HepG2 (cell line): ENCODE results near the gene SULT2B1. TPM values are rescaled to one million over a fixed set of nuclear protein-coding genes. Genes with fewer than 3 reads are reported as not detected.

Experiments
- ATAC-seq: fragments of 200-7000 bp; cut with Tn5 transposase; 3 replicates; pipeline ENCODE4 v1.9.1; 2020; ENCODE audit warnings: mild to moderate bottlenecking, moderate library complexity
- BruUV-seq: library from RNA; stranded (reverse); fragments of 400-500 nt; replicated peaks from 2 replicates; lab custom pipeline; 2021; lab: Mats Ljungman, UMichigan
- CTCF ChIA-PET: fragments of 300-600 bp; formaldehyde crosslinking; extraction: SDS; loops from one replicate; lab custom pipeline; 2021; ENCODE audit warnings: low total read pairs, inconsistent platforms, low intra/inter-chr PET ratio; lab: Yijun Ruan, JAX
- POLR2A ChIA-PET: fragments of 350-600 bp; sonication (Branson Sonifier 250); formaldehyde crosslinking; loops from one replicate; lab custom pipeline; 2020; ENCODE audit warnings: antibody characterized with exemption, inconsistent platforms; lab: Yijun Ruan, JAX
- DNase-seq: peaks from one replicate; pipeline ENCODE4 v3.0.0-alpha.2; 2015; ENCODE audit warnings: low spot score
- FAIRE-seq: peaks from 3 replicates; lab custom pipeline; 2011; peaks lifted over from hg19 to GRCh38; lab: Jason Lieb, UNC
- H2AFZ ChIP-seq: one replicate; pipeline ENCODE4 v1.6.1; 2011; ENCODE audit warnings: low read length, inconsistent platforms
- H3K27ac ChIP-seq: fragments of 300-600 bp; 3 replicates; pipeline ENCODE4 v1.8.0; 2011; ENCODE audit warnings: mixed run types, mild to moderate bottlenecking, mixed read lengths, low read length, inconsistent platforms; ENCODE audit not compliant: insufficient read depth; ENCODE audit errors: extremely low read length
- H3K27me3 ChIP-seq, 2 experiments: fragments of 200-600 bp in 1 of 2; 2 replicates in 1 of 2; 3 replicates in 1 of 2; pipeline versions ENCODE4 v1.6.0 to v1.8.0; 2011; ENCODE audit warnings: low read length in 2 of 2, mild to moderate bottlenecking in 2 of 2, moderate library complexity in 2 of 2, inconsistent platforms in 1 of 2; ENCODE audit not compliant: insufficient read depth in 2 of 2, control insufficient read depth in 1 of 2
- H3K36me3 ChIP-seq, 2 experiments: fragments of 200-600 bp in 1 of 2; replicated peaks in 1 of 2; 2 replicates in 1 of 2; 3 replicates in 1 of 2; pipeline versions ENCODE4 v1.5.1 to v1.8.0; 2011; ENCODE audit warnings: low read length in 2 of 2, inconsistent platforms in 1 of 2; ENCODE audit not compliant: insufficient read depth in 2 of 2, control insufficient read depth in 1 of 2
- H3K4me1 ChIP-seq: 2 replicates; pipeline ENCODE4 v1.5.1; 2012; ENCODE audit warnings: low read length, inconsistent platforms; ENCODE audit not compliant: insufficient read depth
- H3K4me2 ChIP-seq: 2 replicates; pipeline ENCODE4 v1.6.0; 2011; ENCODE audit warnings: low read depth, low read length, inconsistent platforms
- H3K4me3 ChIP-seq, 3 experiments: fragments of 200-600 bp in 1 of 3; sonication (generic), shearing (Covaris generic) in 1 of 3; replicated peaks in 1 of 3; 2 replicates each; pipeline ENCODE4 v1.5.1; 2011 to 2016; ENCODE audit warnings: low read length in 3 of 3, inconsistent platforms in 2 of 3, low read depth in 2 of 3, mild to moderate bottlenecking in 2 of 3, control low read depth in 1 of 3, mixed read lengths in 1 of 3; ENCODE audit not compliant: insufficient read depth in 1 of 3
- H3K79me2 ChIP-seq: one replicate; pipeline ENCODE4 v1.6.1; 2011; ENCODE audit warnings: low read length, inconsistent platforms; ENCODE audit not compliant: insufficient read depth
- H3K9ac ChIP-seq: 2 replicates; pipeline ENCODE4 v1.6.0; 2011; ENCODE audit warnings: mild to moderate bottlenecking, low read depth, low read length, inconsistent platforms; ENCODE audit not compliant: insufficient read depth
- H3K9me3 ChIP-seq: 2 replicates; pipeline ENCODE4 v1.5.1; 2012; ENCODE audit warnings: mild to moderate bottlenecking, low read length
- H4K20me1 ChIP-seq: 2 replicates; pipeline ENCODE4 v1.6.0; 2011; ENCODE audit warnings: inconsistent platforms, mild to moderate bottlenecking, low read length, moderate library complexity; ENCODE audit not compliant: insufficient read depth
- CREB1 ChIP-seq, 2 experiments: fragments of 450-650 bp in 1 of 2; IDR thresholded peaks; 2 replicates each; pipeline ENCODE4 v1.6.1; 2016 to 2017; ENCODE audit warnings: control low read depth in 1 of 2, mild to moderate bottlenecking in 1 of 2, missing compliant biosample characterization in 1 of 2, missing genetic modification characterization in 1 of 2
- ERF ChIP-seq: IDR thresholded peaks from 2 replicates; pipeline ENCODE4 v1.6.1; 2018; ENCODE audit warnings: missing biosample characterization, missing genetic modification reagents
- NFAT5 ChIP-seq: sonication (generic); formaldehyde crosslinking; IDR thresholded peaks from 2 replicates; pipeline ENCODE4 v1.4.0; 2020; ENCODE audit warnings: missing genetic modification reagents
- PHF8 ChIP-seq: sonication (generic); formaldehyde crosslinking; IDR thresholded peaks from 2 replicates; pipeline ENCODE4 v1.5.0; 2020; ENCODE audit warnings: missing genetic modification reagents
- POLR2A ChIP-seq, 2 experiments: IDR thresholded peaks; 2 replicates each; pipeline ENCODE4 v1.6.1; 2011; ENCODE audit warnings: low read depth in 2 of 2, low read length in 2 of 2, mild to moderate bottlenecking in 1 of 2, moderate library complexity in 1 of 2; ENCODE audit not compliant: insufficient read depth in 1 of 2
- ZFX ChIP-seq: sonication (generic); formaldehyde crosslinking; IDR thresholded peaks from 2 replicates; pipeline ENCODE4 v1.4.0; 2020; ENCODE audit warnings: mild to moderate bottlenecking, low read depth, missing genetic modification reagents, moderate library complexity
- ZFY ChIP-seq: sonication (generic); formaldehyde crosslinking; IDR thresholded peaks from 2 replicates; pipeline ENCODE4 v1.4.0; 2020; ENCODE audit warnings: missing genetic modification reagents
- ZSCAN25 ChIP-seq: sonication (generic); formaldehyde crosslinking; IDR thresholded peaks from 2 replicates; pipeline ENCODE4 v1.8.0; 2022; ENCODE audit warnings: mild to moderate bottlenecking, missing genetic modification reagents
- WGBS: methylation state at CpG from one replicate; pipeline ENCODE4 v1.1.6; 2017; ENCODE audit warnings: low lambda C conversion rate; 5-methylcytosine and 5-hydroxymethylcytosine counted together
- in situ Hi-C: cut with HindIII; loops from 2 replicates; pipeline ENCODE4 v1.10.0; 2017; ENCODE audit warnings: low pct_unique_long_range_greater_than_20kb; ENCODE audit not compliant: extremely low pct_ligation_motif_present
- intact Hi-C: fragments of 100-400 bp; cut with micrococcal nuclease; formaldehyde crosslinking; loops from one replicate; pipeline ENCODE4 v1.10.0; 2022; ENCODE audit not compliant: unreplicated experiment
- polyA plus RNA-seq, 8 experiments: library from polyadenylated mRNA; depleted of rRNA in 3 of 8; stranded (reverse) in 7 of 8; unstranded in 1 of 8; fragments of >200 nt; fragmentation: Illumina TruSeq in 4 of 8; extraction: Trizol in 4 of 8; gene quantifications; 2 replicates each; pipeline versions ENCODE4 v1.2.1 to v1.2.3, GENCODE V29; 2011 to 2016; ENCODE audit warnings: low read depth in 4 of 8, missing spikeins in 1 of 8, mixed read lengths in 1 of 8; ENCODE audit not compliant: insufficient read depth in 1 of 8
- total RNA-seq, 5 experiments: library from RNA; depleted of rRNA; stranded (reverse); fragments of >200 nt; fragmentation: Illumina TruSeq; extraction: Trizol; gene quantifications; 2 replicates each; pipeline ENCODE4 v1.2.3, GENCODE V29; 2016; ENCODE audit warnings: low read depth in 1 of 5
- TF ChIP-seq, protein P1 (sequence below): sonication (generic); formaldehyde crosslinking; IDR thresholded peaks from 2 replicates; pipeline ENCODE4 v1.5.1; 2020; ENCODE audit warnings: mild to moderate bottlenecking, missing genetic modification reagents, moderate library complexity
- TF ChIP-seq, protein P2 (sequence below): sonication (generic); formaldehyde crosslinking; IDR thresholded peaks from 2 replicates; pipeline ENCODE4 v1.5.0; 2020; ENCODE audit warnings: mild to moderate bottlenecking, missing genetic modification reagents, moderate library complexity

Gene SULT2B1
- total and polyA plus RNA-seq, 2 of the 13 experiments (the other 11 are each of a cell fraction or from before 2014, with no cell fraction given): 0.13 TPM; not detected in 1

DNA sequence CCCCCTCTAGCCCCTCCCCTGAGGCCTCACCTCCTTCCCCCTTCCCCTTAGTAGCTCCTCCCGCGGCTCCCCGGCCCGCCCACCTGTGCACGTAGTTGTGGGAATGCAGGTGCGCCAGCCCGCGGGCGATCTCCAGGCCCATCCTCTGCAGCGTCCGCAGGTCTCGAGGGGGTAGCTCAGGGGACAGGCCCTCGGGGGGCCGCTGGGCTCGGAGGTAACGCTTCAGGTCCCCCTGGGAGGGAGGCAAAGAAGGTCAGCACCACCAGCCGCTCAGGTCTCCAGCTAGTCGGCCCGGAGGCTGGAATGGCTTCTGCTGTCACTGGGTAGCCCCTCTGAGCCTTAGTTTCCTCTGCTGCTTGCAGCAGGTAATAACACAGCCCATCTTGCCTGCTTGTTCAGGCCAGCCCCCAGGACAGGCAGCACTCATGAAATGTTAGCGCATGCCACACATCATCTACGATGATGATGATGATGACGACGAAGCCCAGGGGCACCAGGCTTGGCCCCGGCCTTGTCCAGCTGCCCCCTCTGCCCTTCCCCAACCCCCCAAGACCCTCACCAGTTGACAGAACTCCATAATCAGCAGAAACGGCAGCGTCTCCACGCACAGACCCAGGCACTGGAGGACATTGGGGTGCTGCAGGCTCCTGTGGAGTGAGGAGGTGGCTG lies 49.5 kb upstream of the SULT2B1 start:
- Histone ChIP-seq H3K27ac (no peak overlapping the region), H3K4me1 (peaks cover 40% of the 10 kb centered on the region), H3K9ac (peak overlapping the region; percentile 10; the same call in 1 of the 2 replicates), H3K9me3 (no peaks in the 10 kb centered on the region), H2AFZ (no peak overlapping the region), H3K36me3 (no peaks in the 10 kb centered on the region), H3K79me2 (no peaks in the 10 kb centered on the region), H4K20me1 (no peaks in the 10 kb centered on the region), H3K27me3 (peaks cover 0 to 9% of the 10 kb centered on the region in 2 experiments; a peak in 2 of 5 replicates), H3K4me2 (peak overlapping the region; percentile 64), H3K4me3 (peak overlapping the region in 2 of 3 experiments; percentile 44 to 68; a peak in 3 of 6 replicates)
- intact Hi-C loops (no loop called here), in situ Hi-C loops (loop anchor here (5.0 kb wide), 1 partner anchor 85 kb away; no protein-coding TSS in a partner anchor)
- no TSS peak for BruUV-seq
- DNase-seq (no peak), ATAC-seq (no peak), FAIRE-seq (no peak)
- POLR2A ChIA-PET: interaction anchor here (0.6 to 1.2 kb wide), 12 partner anchors 10 to 139 kb away, joined by 3 to 13 read pairs (median 4); partner anchors contain the start of genes RPL18, SPHK2 and TMEM143
- CTCF ChIA-PET: interaction anchor here (1.0 kb wide), 1 partner anchor 82 kb away, joined by 6 read pairs; no protein-coding TSS in a partner anchor
- WGBS: 12% methylated on average over 14 of the region's 27 CpGs
- TF ChIP-seq ZFX (peak; percentile 50; the same call in 1 of the 2 replicates), CREB1 (IDR thresholded peaks at IDR 0.05) (peak; percentile 25; the same call in 1 of the 2 replicates), CREB1 (CRISPR knock-in tag; IDR thresholded peaks at IDR 0.05) (no peak), POLR2A (IDR thresholded peaks at IDR 0.05; ENCODE audit: insufficient read depth in 1 of 2, low read depth in 2 of 2, low read length in 2 of 2) (0 out of 4 replicates have a peak, but pooled peaks of 1 of the 2 experiments have one; percentile 37), ZFY (CRISPR knock-in tag) (peak; percentile 13; the same call in 1 of the 2 replicates), NFAT5 (CRISPR knock-in tag) (0 out of 2 replicates have a peak, but pooled peaks have one; percentile 56), PHF8 (CRISPR knock-in tag) (0 out of 2 replicates have a peak, but pooled peaks have one; percentile 25), ERF (CRISPR knock-in tag) (0 out of 2 replicates have a peak, but pooled peaks have one; percentile 21), ZSCAN25 (CRISPR knock-in tag) (no peak)
- TF ChIP-seq, protein P1, sequence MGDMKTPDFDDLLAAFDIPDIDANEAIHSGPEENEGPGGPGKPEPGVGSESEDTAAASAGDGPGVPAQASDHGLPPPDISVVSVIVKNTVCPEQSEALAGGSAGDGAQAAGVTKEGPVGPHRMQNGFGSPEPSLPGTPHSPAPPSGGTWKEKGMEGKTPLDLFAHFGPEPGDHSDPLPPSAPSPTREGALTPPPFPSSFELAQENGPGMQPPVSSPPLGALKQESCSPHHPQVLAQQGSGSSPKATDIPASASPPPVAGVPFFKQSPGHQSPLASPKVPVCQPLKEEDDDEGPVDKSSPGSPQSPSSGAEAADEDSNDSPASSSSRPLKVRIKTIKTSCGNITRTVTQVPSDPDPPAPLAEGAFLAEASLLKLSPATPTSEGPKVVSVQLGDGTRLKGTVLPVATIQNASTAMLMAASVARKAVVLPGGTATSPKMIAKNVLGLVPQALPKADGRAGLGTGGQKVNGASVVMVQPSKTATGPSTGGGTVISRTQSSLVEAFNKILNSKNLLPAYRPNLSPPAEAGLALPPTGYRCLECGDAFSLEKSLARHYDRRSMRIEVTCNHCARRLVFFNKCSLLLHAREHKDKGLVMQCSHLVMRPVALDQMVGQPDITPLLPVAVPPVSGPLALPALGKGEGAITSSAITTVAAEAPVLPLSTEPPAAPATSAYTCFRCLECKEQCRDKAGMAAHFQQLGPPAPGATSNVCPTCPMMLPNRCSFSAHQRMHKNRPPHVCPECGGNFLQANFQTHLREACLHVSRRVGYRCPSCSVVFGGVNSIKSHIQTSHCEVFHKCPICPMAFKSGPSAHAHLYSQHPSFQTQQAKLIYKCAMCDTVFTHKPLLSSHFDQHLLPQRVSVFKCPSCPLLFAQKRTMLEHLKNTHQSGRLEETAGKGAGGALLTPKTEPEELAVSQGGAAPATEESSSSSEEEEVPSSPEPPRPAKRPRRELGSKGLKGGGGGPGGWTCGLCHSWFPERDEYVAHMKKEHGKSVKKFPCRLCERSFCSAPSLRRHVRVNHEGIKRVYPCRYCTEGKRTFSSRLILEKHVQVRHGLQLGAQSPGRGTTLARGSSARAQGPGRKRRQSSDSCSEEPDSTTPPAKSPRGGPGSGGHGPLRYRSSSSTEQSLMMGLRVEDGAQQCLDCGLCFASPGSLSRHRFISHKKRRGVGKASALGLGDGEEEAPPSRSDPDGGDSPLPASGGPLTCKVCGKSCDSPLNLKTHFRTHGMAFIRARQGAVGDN (CRISPR knock-in tag): peak; percentile 43; the same call in 1 of the 2 replicates
- TF ChIP-seq, protein P2, sequence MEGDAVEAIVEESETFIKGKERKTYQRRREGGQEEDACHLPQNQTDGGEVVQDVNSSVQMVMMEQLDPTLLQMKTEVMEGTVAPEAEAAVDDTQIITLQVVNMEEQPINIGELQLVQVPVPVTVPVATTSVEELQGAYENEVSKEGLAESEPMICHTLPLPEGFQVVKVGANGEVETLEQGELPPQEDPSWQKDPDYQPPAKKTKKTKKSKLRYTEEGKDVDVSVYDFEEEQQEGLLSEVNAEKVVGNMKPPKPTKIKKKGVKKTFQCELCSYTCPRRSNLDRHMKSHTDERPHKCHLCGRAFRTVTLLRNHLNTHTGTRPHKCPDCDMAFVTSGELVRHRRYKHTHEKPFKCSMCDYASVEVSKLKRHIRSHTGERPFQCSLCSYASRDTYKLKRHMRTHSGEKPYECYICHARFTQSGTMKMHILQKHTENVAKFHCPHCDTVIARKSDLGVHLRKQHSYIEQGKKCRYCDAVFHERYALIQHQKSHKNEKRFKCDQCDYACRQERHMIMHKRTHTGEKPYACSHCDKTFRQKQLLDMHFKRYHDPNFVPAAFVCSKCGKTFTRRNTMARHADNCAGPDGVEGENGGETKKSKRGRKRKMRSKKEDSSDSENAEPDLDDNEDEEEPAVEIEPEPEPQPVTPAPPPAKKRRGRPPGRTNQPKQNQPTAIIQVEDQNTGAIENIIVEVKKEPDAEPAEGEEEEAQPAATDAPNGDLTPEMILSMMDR (CRISPR knock-in tag): peak; percentile 1; the same call in 1 of the 2 replicates
